ENCODE results near the gene KRTAP2-2. TPM values are rescaled to one million over a fixed set of nuclear protein-coding genes. Genes with fewer than 3 reads are reported as not detected.
"Not testable (repeated sequence)": the region's sequence is repeated elsewhere in the genome, so short reads cannot be mapped to it uniquely, and the experiment has no call there.

The KRTAP2-2 gene
- total RNA-seq, 1 donor from 2014 or later: not detected

- peaks cover 26% of the 10 kb centered on the region for H3K27me3 Mint-ChIP-seq (ENCODE audit: low read depth)
- TF ChIP-seq CTCF (conservative IDR thresholded peaks at IDR 0.05): no peak
- no peaks in the 10 kb centered on the region for H3K36me3 Mint-ChIP-seq (ENCODE audit: low read depth)
- no peak within 1 kb of the TSS for H3K27ac Mint-ChIP-seq (ENCODE audit: unreplicated experiment)
- no peak for DNase-seq (ENCODE audit: low read depth, low spot score)
- peaks cover 5% of the 10 kb centered on the region for H3K9me3 Mint-ChIP-seq
- no peak within 1 kb of the TSS for H3K4me3 Mint-ChIP-seq
- no peaks in the 10 kb centered on the region for H3K4me1 Mint-ChIP-seq
Observed at GRCh38 chr17:41098042-41098441, 43.0 kb upstream of the KRTAP2-2 start, which contains the start of gene KRTAP4-8. KRTAP4-8 (minus strand) TSS chr17:41098142; CDS start chr17:41098084, 58 bp downstream.

- Mint-ChIP-seq H3K27me3 (ENCODE audit: low read depth) (peaks cover 26% of the 10 kb centered on the region), H3K9me3 (peaks cover 5% of the 10 kb centered on the region), H3K4me3 (no peak overlapping the region), H3K4me1 (no peaks in the 10 kb centered on the region), H3K36me3 (ENCODE audit: low read depth) (no peaks in the 10 kb centered on the region), H3K27ac (ENCODE audit: unreplicated experiment) (no peak overlapping the region)
- no peak for DNase-seq (ENCODE audit: low read depth, low spot score)
- no peak for TF ChIP-seq CTCF (conservative IDR thresholded peaks at IDR 0.05)
Observed at GRCh38 chr17:41096055-41096454, 41.0 kb upstream of the KRTAP2-2 start.

GRCh38 chr17:41088760-41089352 is 33.8 kb upstream of the KRTAP2-2 start:
- not testable (repeated sequence) for DNase-seq (ENCODE audit: low read depth, low spot score); H3K4me3 Mint-ChIP-seq; H3K27me3 Mint-ChIP-seq (ENCODE audit: low read depth); H3K9me3 Mint-ChIP-seq; H3K27ac Mint-ChIP-seq (ENCODE audit: unreplicated experiment); H3K36me3 Mint-ChIP-seq (ENCODE audit: low read depth); H3K4me1 Mint-ChIP-seq

GRCh38 chr17:41084100-41084856 is 29.2 kb upstream of the KRTAP2-2 start, which contains the start of gene KRTAP4-7:
KRTAP4-7 (plus strand) TSS chr17:41084150; CDS start chr17:41084207, 57 bp downstream.
- not testable (repeated sequence) for H3K4me3 Mint-ChIP-seq; H3K9me3 Mint-ChIP-seq; H3K27me3 Mint-ChIP-seq (ENCODE audit: low read depth); H3K27ac Mint-ChIP-seq (ENCODE audit: unreplicated experiment); H3K36me3 Mint-ChIP-seq (ENCODE audit: low read depth); H3K4me1 Mint-ChIP-seq; DNase-seq (ENCODE audit: low read depth, low spot score)

- H3K27me3 Mint-ChIP-seq (ENCODE audit: low read depth); H3K4me3 Mint-ChIP-seq; DNase-seq (ENCODE audit: low read depth, low spot score); H3K9me3 Mint-ChIP-seq; H3K4me1 Mint-ChIP-seq; H3K36me3 Mint-ChIP-seq (ENCODE audit: low read depth); H3K27ac Mint-ChIP-seq (ENCODE audit: unreplicated experiment): not testable (repeated sequence)
Observed at GRCh38 chr17:41083427-41083826, 28.4 kb upstream of the KRTAP2-2 start.

GRCh38 chr17:41082626-41083025 is 27.6 kb upstream of the KRTAP2-2 start:
- Mint-ChIP-seq H3K27ac (ENCODE audit: unreplicated experiment) (no peak overlapping the region), H3K27me3 (ENCODE audit: low read depth) (peaks cover 9% of the 10 kb centered on the region), H3K4me3 (no peak overlapping the region), H3K9me3 (no peaks in the 10 kb centered on the region), H3K4me1 (no peaks in the 10 kb centered on the region), H3K36me3 (ENCODE audit: low read depth) (no peaks in the 10 kb centered on the region)
- no peak for DNase-seq (ENCODE audit: low read depth, low spot score)
- no peak for TF ChIP-seq CTCF (conservative IDR thresholded peaks at IDR 0.05)

GRCh38 chr17:41076788-41077187 is 21.8 kb upstream of the KRTAP2-2 start:
- H3K4me3 Mint-ChIP-seq: no peak overlapping the region
- no peak overlapping the region for H3K27ac Mint-ChIP-seq (ENCODE audit: unreplicated experiment)
- H3K9me3 Mint-ChIP-seq: no peaks in the 10 kb centered on the region
- H3K27me3 Mint-ChIP-seq (ENCODE audit: low read depth): peaks cover 23% of the 10 kb centered on the region
- no peaks in the 10 kb centered on the region for H3K4me1 Mint-ChIP-seq
- no peak for DNase-seq (ENCODE audit: low read depth, low spot score)
- H3K36me3 Mint-ChIP-seq (ENCODE audit: low read depth): no peaks in the 10 kb centered on the region
- TF ChIP-seq CTCF (conservative IDR thresholded peaks at IDR 0.05): no peak
